ENCODE data around the gene KCNG2.

The KCNG2 gene

GRCh38 chr18:79786304-79786703 is 11.4 kb upstream of the KCNG2 start:
- no peak for TF ChIP-seq CTCF (conservative IDR thresholded peaks at IDR 0.05; ENCODE audit: low read depth, low read length)
- H3K4me3 ChIP-seq (ENCODE audit: low read length) = no peak overlapping the region
- no peak for DNase-seq (ENCODE audit: low read depth)

GRCh38 chr18:79786786-79787526 is 10.8 kb upstream of the KCNG2 start:
- H3K4me3 ChIP-seq (ENCODE audit: low read length) = no peak overlapping the region
- TF ChIP-seq CTCF (conservative IDR thresholded peaks at IDR 0.05; ENCODE audit: low read depth, low read length) = no peak
- no peak for DNase-seq (ENCODE audit: low read depth)

GRCh38 chr18:79787527-79787864 is 10.2 kb upstream of the KCNG2 start:
- no peak for DNase-seq (ENCODE audit: low read depth)
- no peak overlapping the region for H3K4me3 ChIP-seq (ENCODE audit: low read length)
- TF ChIP-seq CTCF (conservative IDR thresholded peaks at IDR 0.05; ENCODE audit: low read depth, low read length) = no peak

- DNase-seq (ENCODE audit: low read depth) = no peak
- H3K4me3 ChIP-seq (ENCODE audit: low read length) = no peak overlapping the region
Observed at GRCh38 chr18:79787865-79788733, 9.6 kb upstream of the KCNG2 start.

GRCh38 chr18:79788734-79789085 is 9.0 kb upstream of the KCNG2 start:
- no peak for TF ChIP-seq CTCF (conservative IDR thresholded peaks at IDR 0.05; ENCODE audit: low read depth, low read length)
- no peak for DNase-seq (ENCODE audit: low read depth)
- H3K4me3 ChIP-seq (ENCODE audit: low read length) = no peak overlapping the region

More at GRCh38 chr18:79787865-79788733, 9.6 kb upstream of the KCNG2 start:
- no peak for TF ChIP-seq CTCF (conservative IDR thresholded peaks at IDR 0.05; ENCODE audit: low read depth, low read length)

- no peak for DNase-seq (ENCODE audit: low read depth)
- no peak for TF ChIP-seq CTCF (conservative IDR thresholded peaks at IDR 0.05; ENCODE audit: low read depth, low read length)
Observed at GRCh38 chr18:79789091-79789891, 8.4 kb upstream of the KCNG2 start.

More at GRCh38 chr18:79789091-79789891, 8.4 kb upstream of the KCNG2 start:
- H3K4me3 ChIP-seq (ENCODE audit: low read length) = no peak overlapping the region

Measured in retinal pigment epithelial cell (primary cell).